Measurements from ENCODE around the gene USP8.

GRCh38 chr15:50493625-50494024, 69.4 kb downstream of the USP8 start:
- no peak for TF ChIP-seq EZH2 (IDR thresholded peaks at IDR 0.05; ENCODE audit: borderline replicate concordance, insufficient read depth, low read depth, low read length, poor library complexity, severe bottlenecking)
- no peak for TF ChIP-seq CTCF (IDR thresholded peaks at IDR 0.05)

Data from B cell (primary cell).